Karpas-422 (cell line): ENCODE data around the gene P2RX6. TPM values are rescaled to one million over a fixed set of nuclear protein-coding genes. Genes with fewer than 3 reads are reported as not detected.
A peak's percentile ranks its signal among the peaks of the same experiment; 100 is the strongest.

Source experiments
- DNase-seq: peaks from one replicate; pipeline ENCODE4 v3.0.0-alpha.2; 2015
- H2AFZ ChIP-seq: fragments of 200-600 bp; sonication (generic); 2 replicates; pipeline ENCODE4 v1.6.1; 2014; ENCODE audit warnings: antibody characterized with exemption, low read length, mixed read lengths
- H3K27ac ChIP-seq: fragments of 200-600 bp; sonication (generic); 2 replicates; pipeline ENCODE4 v1.5.1; 2014; ENCODE audit warnings: mild to moderate bottlenecking, low read length, moderate library complexity
- H3K27me3 ChIP-seq: fragments of 200-600 bp; sonication (generic); 2 replicates; pipeline ENCODE4 v1.6.1; 2014; ENCODE audit warnings: low read length, mixed read lengths
- H3K36me3 ChIP-seq: fragments of 200-600 bp; sonication (generic); 2 replicates; pipeline ENCODE4 v1.6.1; 2014; ENCODE audit warnings: low read length, mixed read lengths; ENCODE audit not compliant: insufficient read depth
- H3K4me1 ChIP-seq: fragments of 200-600 bp; sonication (generic); 2 replicates; pipeline ENCODE4 v1.6.1; 2014; ENCODE audit warnings: mild to moderate bottlenecking, low read length, mixed read lengths
- H3K4me2 ChIP-seq: fragments of 200-600 bp; sonication (generic); 2 replicates; pipeline ENCODE4 v1.6.1; 2014; ENCODE audit warnings: low read length, low read depth, mild to moderate bottlenecking; ENCODE audit not compliant: poor library complexity, severe bottlenecking
- H3K4me3 ChIP-seq: fragments of 200-600 bp; sonication (generic); 2 replicates; pipeline ENCODE4 v1.5.1; 2014; ENCODE audit warnings: mild to moderate bottlenecking, antibody characterized with exemption, low read length, mixed read lengths
- H3K79me2 ChIP-seq: fragments of 200-600 bp; sonication (generic); 2 replicates; pipeline ENCODE4 v1.6.1; 2014; ENCODE audit warnings: mild to moderate bottlenecking, low read length, mixed read lengths
- H3K9ac ChIP-seq: fragments of 200-600 bp; sonication (generic); 2 replicates; pipeline ENCODE4 v1.6.0; 2014; ENCODE audit warnings: low read length
- H3K9me2 ChIP-seq: fragments of 200-600 bp; sonication (generic), shearing (Covaris generic); replicated peaks from 2 replicates; pipeline ENCODE4 v1.6.0; 2014; ENCODE audit warnings: mild to moderate bottlenecking, low read length, moderate library complexity; ENCODE audit not compliant: insufficient read depth
- H3K9me3 ChIP-seq: fragments of 300-700, 200-600 bp; sonication (generic); 2 replicates; pipeline ENCODE4 v1.6.1; 2014; ENCODE audit warnings: low read length, mixed read lengths
- H4K20me1 ChIP-seq: fragments of 200-600 bp; sonication (generic); 2 replicates; pipeline ENCODE4 v1.6.1; 2014; ENCODE audit warnings: mild to moderate bottlenecking, antibody characterized with exemption, low read length, low read depth; ENCODE audit not compliant: insufficient read depth
- total RNA-seq: library from RNA; depleted of rRNA; stranded (reverse); fragments of >200 nt; shearing (Covaris generic); gene quantifications from 2 replicates; pipeline ENCODE4 v1.2.3, GENCODE V29; 2014; ENCODE audit warnings: low replicate concordance

P2RX6 gene
- total RNA-seq, 1 experiment from 2014 or later, result 1.6 TPM

- Histone ChIP-seq H3K9ac (no peak overlapping the region), H3K27ac (no peak overlapping the region), H2AFZ (no peak overlapping the region), H3K4me3 (no peak overlapping the region), H3K9me3 (no peaks in the 10 kb centered on the region), H3K36me3 (no peaks in the 10 kb centered on the region), H4K20me1 (no peaks in the 10 kb centered on the region), H3K4me1 (peaks cover 23% of the 10 kb centered on the region), H3K27me3 (no peaks in the 10 kb centered on the region), H3K79me2 (peaks cover 11% of the 10 kb centered on the region), H3K4me2 (no peak overlapping the region), H3K9me2 (no peaks in the 10 kb centered on the region)
- DNase-seq, result no peak
Observed at GRCh38 chr22:20977516-20978170, 37.3 kb upstream of the P2RX6 start.

- H3K9ac ChIP-seq, result no peak overlapping the region
- H3K9me3 ChIP-seq, result no peaks in the 10 kb centered on the region
- H2AFZ ChIP-seq, result no peak overlapping the region
- H3K4me1 ChIP-seq, result peaks cover 30% of the 10 kb centered on the region
- H3K4me2 ChIP-seq, result no peak overlapping the region
- H3K9me2 ChIP-seq, result no peaks in the 10 kb centered on the region
- H3K4me3 ChIP-seq, result no peak overlapping the region
- no peaks in the 10 kb centered on the region for H3K36me3 ChIP-seq
- no peaks in the 10 kb centered on the region for H4K20me1 ChIP-seq
- H3K79me2 ChIP-seq, result peaks cover 19% of the 10 kb centered on the region
- no peaks in the 10 kb centered on the region for H3K27me3 ChIP-seq
- no peak overlapping the region for H3K27ac ChIP-seq
- DNase-seq, result no peak
Observed at GRCh38 chr22:20978419-20978818, 36.5 kb upstream of the P2RX6 start.

- H3K79me2 ChIP-seq, result peaks cover 28% of the 10 kb centered on the region
- no peaks in the 10 kb centered on the region for H3K9me3 ChIP-seq
- H3K4me3 ChIP-seq, result peak overlapping the region; percentile 45; the same call in 1 of the 2 replicates
- peak; percentile 97 for DNase-seq
- no peaks in the 10 kb centered on the region for H3K27me3 ChIP-seq
- H2AFZ ChIP-seq, result peak overlapping the region; percentile 80
- no peaks in the 10 kb centered on the region for H4K20me1 ChIP-seq
- H3K27ac ChIP-seq, result no peak overlapping the region
- peak overlapping the region; percentile 45; the same call in 1 of the 2 replicates for H3K9ac ChIP-seq
- no peaks in the 10 kb centered on the region for H3K36me3 ChIP-seq
- H3K4me1 ChIP-seq, result peaks cover 32% of the 10 kb centered on the region
- H3K9me2 ChIP-seq, result no peaks in the 10 kb centered on the region
- peak overlapping the region; percentile 48 for H3K4me2 ChIP-seq
Observed at GRCh38 chr22:20979243-20979809, 35.6 kb upstream of the P2RX6 start.

GRCh38 chr22:20979940-20980453, 35.0 kb upstream of the P2RX6 start:
- H2AFZ ChIP-seq, result no peak overlapping the region
- H3K9me2 ChIP-seq, result no peaks in the 10 kb centered on the region
- H3K79me2 ChIP-seq, result peaks cover 28% of the 10 kb centered on the region
- H3K4me2 ChIP-seq, result peak overlapping the region; percentile 48
- no peak overlapping the region for H3K27ac ChIP-seq
- H3K36me3 ChIP-seq, result no peaks in the 10 kb centered on the region
- no peak for DNase-seq
- peak overlapping the region; percentile 45; the same call in 1 of the 2 replicates for H3K9ac ChIP-seq
- no peaks in the 10 kb centered on the region for H3K9me3 ChIP-seq
- H3K4me3 ChIP-seq, result peak overlapping the region; percentile 45; the same call in 1 of the 2 replicates
- H3K4me1 ChIP-seq, result peaks cover 32% of the 10 kb centered on the region
- no peaks in the 10 kb centered on the region for H4K20me1 ChIP-seq
- no peaks in the 10 kb centered on the region for H3K27me3 ChIP-seq

GRCh38 chr22:20980523-20980922, 34.4 kb upstream of the P2RX6 start:
- DNase-seq, result no peak
- Histone ChIP-seq H4K20me1 (no peaks in the 10 kb centered on the region), H3K9me2 (no peaks in the 10 kb centered on the region), H3K9me3 (no peaks in the 10 kb centered on the region), H3K4me1 (peaks cover 32% of the 10 kb centered on the region), H3K27ac (no peak overlapping the region), H3K79me2 (peaks cover 28% of the 10 kb centered on the region), H3K27me3 (no peaks in the 10 kb centered on the region), H3K4me2 (peak overlapping the region; percentile 92), H3K36me3 (no peaks in the 10 kb centered on the region), H2AFZ (no peak overlapping the region), H3K9ac (peak overlapping the region; percentile 98; the same call in 1 of the 2 replicates), H3K4me3 (peak overlapping the region; percentile 96)

- H3K27ac ChIP-seq, result peak overlapping the region; percentile 59
- peak overlapping the region; percentile 92 for H3K4me2 ChIP-seq
- H3K4me3 ChIP-seq, result peak overlapping the region; percentile 96
- H2AFZ ChIP-seq, result 0 out of 2 replicates have a peak overlapping the region, but pooled peaks have one; percentile 42
- peaks cover 2% of the 10 kb centered on the region; the same call in 1 of the 2 replicates for H3K36me3 ChIP-seq
- no peaks in the 10 kb centered on the region for H3K9me2 ChIP-seq
- H3K79me2 ChIP-seq, result peaks cover 28% of the 10 kb centered on the region
- no peaks in the 10 kb centered on the region for H3K27me3 ChIP-seq
- peak; percentile 66 for DNase-seq
- H3K4me1 ChIP-seq, result peaks cover 32% of the 10 kb centered on the region
- H3K9ac ChIP-seq, result peak overlapping the region; percentile 98
- no peaks in the 10 kb centered on the region for H3K9me3 ChIP-seq
- no peaks in the 10 kb centered on the region for H4K20me1 ChIP-seq
Observed at GRCh38 chr22:20980938-20981722, 33.8 kb upstream of the P2RX6 start.

- Histone ChIP-seq H4K20me1 (no peaks in the 10 kb centered on the region), H3K4me3 (peak within 1 kb of the TSS; percentile 96), H3K4me2 (peak within 1 kb of the TSS; percentile 92), H3K27me3 (no peaks in the 10 kb centered on the region), H3K27ac (peak within 1 kb of the TSS; percentile 59), H3K4me1 (peaks cover 32% of the 10 kb centered on the region), H3K9me3 (no peaks in the 10 kb centered on the region), H3K9me2 (no peaks in the 10 kb centered on the region), H3K79me2 (peaks cover 28% of the 10 kb centered on the region), H3K36me3 (peaks cover 4% of the 10 kb centered on the region; the same call in 1 of the 2 replicates), H3K9ac (peak within 1 kb of the TSS; percentile 98), H2AFZ (peak within 1 kb of the TSS; percentile 81)
- DNase-seq, result peak; percentile 92
Observed at GRCh38 chr22:20981787-20982562, 33.0 kb upstream of the P2RX6 start, which contains the start of gene LZTR1. LZTR1 (plus strand) TSS chr22:20982297; CDS start chr22:20982372, 75 bp downstream.
